ENCODE results near the gene TNK2.

GRCh38 chr3:195853036-195853435, 55.3 kb downstream of the TNK2 start:
- TF ChIP-seq CTCF (IDR thresholded peaks at IDR 0.05; ENCODE audit: control extremely low read depth in 1 of 3, insufficient read depth in 1 of 3, low read depth in 1 of 3, low read length in 3 of 3) = no peak
- no peak for TF ChIP-seq EZH2 (IDR thresholded peaks at IDR 0.05; ENCODE audit: low read depth, low read length, severe bottlenecking)
- TF ChIP-seq POLR2A (IDR thresholded peaks at IDR 0.05; ENCODE audit: control extremely low read depth in 1 of 2, low read depth in 2 of 2, low read length in 2 of 2) = no peak
- TF ChIP-seq TAF7 (optimal IDR thresholded peaks at IDR 0.05; ENCODE audit: borderline replicate concordance, low read depth, low read length) = no peak
- TF ChIP-seq EP300 (IDR thresholded peaks at IDR 0.05; ENCODE audit: borderline replicate concordance in 1 of 2, low read depth in 2 of 2, low read length in 2 of 2) = no peak
- TF ChIP-seq SUZ12 (IDR thresholded peaks at IDR 0.05; ENCODE audit: low read length) = no peak
- no peak for TF ChIP-seq SIN3A (conservative IDR thresholded peaks at IDR 0.05 in 1 of 2, IDR thresholded peaks at IDR 0.05 in 1 of 2; ENCODE audit: low read depth in 1 of 2, low read length in 2 of 2)
